CD8-positive, alpha-beta memory T cell (primary cell): ENCODE data around the gene MACF1. TPM values are rescaled to one million over a fixed set of nuclear protein-coding genes. Genes with fewer than 3 reads are reported as not detected.
"Not testable (repeated sequence)": the region's sequence is repeated elsewhere in the genome, so short reads cannot be mapped to it uniquely, and the experiment has no call there.

ENCODE experiments used
- CTCF ChIA-PET: fragments of 350-600 bp; sonication (Branson Sonifier 250); formaldehyde crosslinking; loops from one replicate; lab custom pipeline; 2021; ENCODE audit warnings: antibody characterized with exemption; lab: Charles Lee
- POLR2A ChIA-PET: fragments of 350-600 bp; sonication (Branson Sonifier 250); formaldehyde crosslinking; loops from one replicate; lab custom pipeline; 2021; ENCODE audit warnings: antibody characterized with exemption; lab: Charles Lee
- DNase-seq, 5 donors: peaks; one replicate each; pipeline versions ENCODE4 v3.0.0 to v3.0.0-alpha.2; 2020 to 2022; ENCODE audit warnings: mixed read lengths in 1 of 5
- H3K27ac ChIP-seq: one replicate; pipeline ENCODE4 v1.7.0; 2013; ENCODE audit warnings: low read depth, mild to moderate bottlenecking, low read length, moderate library complexity
- H3K27me3 ChIP-seq: 2 replicates; pipeline ENCODE4 v1.7.0; 2013; ENCODE audit warnings: low read length, mild to moderate bottlenecking; ENCODE audit not compliant: insufficient read depth, poor library complexity, severe bottlenecking
- H3K36me3 ChIP-seq: 2 replicates; pipeline ENCODE4 v1.7.0; 2013; ENCODE audit warnings: mild to moderate bottlenecking, low read length, moderate library complexity; ENCODE audit not compliant: insufficient read depth
- H3K4me1 ChIP-seq: 2 replicates; pipeline ENCODE4 v1.7.0; 2013; ENCODE audit warnings: mild to moderate bottlenecking, low read length, moderate library complexity; ENCODE audit not compliant: insufficient read depth
- H3K4me3 ChIP-seq: 2 replicates; pipeline ENCODE4 v1.7.0; 2013; ENCODE audit warnings: mild to moderate bottlenecking, low read length
- H3K9me3 ChIP-seq: 2 replicates; pipeline ENCODE4 v1.7.0; 2013; ENCODE audit warnings: mild to moderate bottlenecking, low read length
- H3K27ac Mint-ChIP-seq, 8 donors: one replicate each; pipeline ENCODE4 v1.8.0; 2020 to 2021; ENCODE audit warnings: mixed read lengths in 8 of 8, mild to moderate bottlenecking in 6 of 8, inconsistent platforms in 3 of 8, moderate library complexity in 3 of 8
- H3K27me3 Mint-ChIP-seq, 2 donors: one replicate each; pipeline ENCODE4 v1.8.0; 2020 to 2021; ENCODE audit warnings: mixed read lengths in 2 of 2, mild to moderate bottlenecking in 1 of 2, moderate library complexity in 1 of 2
- H3K36me3 Mint-ChIP-seq, 3 donors: one replicate each; pipeline ENCODE4 v1.8.0; 2020 to 2021; ENCODE audit warnings: mixed read lengths in 3 of 3, inconsistent platforms in 1 of 3, mild to moderate bottlenecking in 1 of 3
- H3K4me1 Mint-ChIP-seq, 3 donors: one replicate each; pipeline ENCODE4 v1.8.0; 2020 to 2021; ENCODE audit warnings: mixed read lengths in 3 of 3, inconsistent platforms in 1 of 3, mild to moderate bottlenecking in 1 of 3
- H3K4me3 Mint-ChIP-seq, 7 donors: one replicate each; pipeline ENCODE4 v1.8.0; 2020 to 2021; ENCODE audit warnings: mixed read lengths in 7 of 7, mild to moderate bottlenecking in 6 of 7, moderate library complexity in 4 of 7, inconsistent platforms in 2 of 7
- H3K9me3 Mint-ChIP-seq, 5 donors: one replicate each; pipeline ENCODE4 v1.8.0; 2020 to 2022; ENCODE audit warnings: mixed read lengths in 5 of 5, mild to moderate bottlenecking in 3 of 5, moderate library complexity in 2 of 5, inconsistent platforms in 1 of 5
- polyA plus RNA-seq: library from polyadenylated mRNA; unstranded; fragments of 300-500 nt; fragmentation: Illumina TruSeq; gene quantifications from one replicate; pipeline ENCODE4 v1.2.3, GENCODE V29; 2021
- total RNA-seq, 2 experiments: library from RNA; stranded (reverse); gene quantifications; one replicate each; pipeline ENCODE4 v1.2.3, GENCODE V29; 2021

MACF1 gene
- total and polyA plus RNA-seq, 3 experiments from 2014 or later = 87.6 to 154 (median 151) TPM

GRCh38 chr1:39498096-39498710 lies 293.7 kb downstream of the MACF1 start:
- H3K36me3 Mint-ChIP-seq, CTCF ChIA-PET, H3K9me3 ChIP-seq, H3K4me1 Mint-ChIP-seq, H3K9me3 Mint-ChIP-seq, H3K4me3 Mint-ChIP-seq, H3K4me3 ChIP-seq, DNase-seq, H3K4me1 ChIP-seq, POLR2A ChIA-PET, H3K27ac ChIP-seq, H3K36me3 ChIP-seq: not testable (repeated sequence)
- peaks cover 6 to 21% of the 10 kb centered on the region in 2 donors for H3K27me3 Mint-ChIP-seq
- peak overlapping the region in 1 of 8 donors; percentile 40 for H3K27ac Mint-ChIP-seq
- peaks cover 11% of the 10 kb centered on the region for H3K27me3 ChIP-seq

GRCh38 chr1:39498821-39499220 lies 294.3 kb downstream of the MACF1 start:
- H3K36me3 Mint-ChIP-seq, H3K4me1 Mint-ChIP-seq, H3K9me3 ChIP-seq, H3K4me3 Mint-ChIP-seq, H3K4me3 ChIP-seq, H3K36me3 ChIP-seq, H3K27ac Mint-ChIP-seq, CTCF ChIA-PET, POLR2A ChIA-PET, H3K9me3 Mint-ChIP-seq, H3K27ac ChIP-seq, DNase-seq, H3K27me3 ChIP-seq, H3K4me1 ChIP-seq: not testable (repeated sequence)
- peaks cover 3 to 14% of the 10 kb centered on the region in 2 donors for H3K27me3 Mint-ChIP-seq

- DNase-seq = no peak
- Mint-ChIP-seq H3K27me3 (peaks cover 3 to 6% of the 10 kb centered on the region in 2 donors), H3K4me1 (no peaks in the 10 kb centered on the region), H3K4me3 (no peak overlapping the region), H3K9me3 (no peaks in the 10 kb centered on the region), H3K27ac (no peak overlapping the region), H3K36me3 (no peaks in the 10 kb centered on the region)
- POLR2A ChIA-PET = no interaction called here
- Histone ChIP-seq H3K36me3 (no peaks in the 10 kb centered on the region), H3K4me1 (no peaks in the 10 kb centered on the region), H3K27ac (no peak overlapping the region), H3K4me3 (no peak overlapping the region), H3K9me3 (no peaks in the 10 kb centered on the region), H3K27me3 (peaks cover 3% of the 10 kb centered on the region)
- CTCF ChIA-PET = no interaction called here
These were observed 295.2 kb downstream of the MACF1 start for GRCh38 chr1:39499668-39500067.

GRCh38 chr1:39500862-39501389 lies 296.4 kb downstream of the MACF1 start:
- Mint-ChIP-seq H3K4me1 (no peaks in the 10 kb centered on the region), H3K27me3 (peaks cover 3 to 6% of the 10 kb centered on the region in 2 donors), H3K4me3 (no peak overlapping the region), H3K27ac (peak overlapping the region in 1 of 8 donors; percentile 77), H3K9me3 (no peaks in the 10 kb centered on the region), H3K36me3 (no peaks in the 10 kb centered on the region)
- Histone ChIP-seq H3K36me3 (no peaks in the 10 kb centered on the region), H3K27ac (no peak overlapping the region), H3K9me3 (no peaks in the 10 kb centered on the region), H3K4me1 (no peaks in the 10 kb centered on the region), H3K4me3 (no peak overlapping the region), H3K27me3 (peaks cover 3% of the 10 kb centered on the region)
- CTCF ChIA-PET = no interaction called here
- POLR2A ChIA-PET = no interaction called here
- no peak for DNase-seq

- Mint-ChIP-seq H3K9me3 (no peaks in the 10 kb centered on the region), H3K27me3 (peaks cover 3 to 4% of the 10 kb centered on the region in 2 donors), H3K4me1 (no peaks in the 10 kb centered on the region), H3K36me3 (no peaks in the 10 kb centered on the region), H3K4me3 (no peak overlapping the region), H3K27ac (peak overlapping the region in 1 of 8 donors; percentile 75)
- ChIA-PET CTCF (no interaction called here), POLR2A (no interaction called here)
- no peaks in the 10 kb centered on the region for H3K36me3 ChIP-seq
- H3K4me3 ChIP-seq = no peak overlapping the region
- no peak overlapping the region for H3K27ac ChIP-seq
- no peak for DNase-seq
- H3K4me1 ChIP-seq = no peaks in the 10 kb centered on the region
- no peaks in the 10 kb centered on the region for H3K9me3 ChIP-seq
- peaks cover 3% of the 10 kb centered on the region for H3K27me3 ChIP-seq
These were observed 297.2 kb downstream of the MACF1 start for GRCh38 chr1:39501666-39502065.

GRCh38 chr1:39504436-39504835 lies 299.9 kb downstream of the MACF1 start:
- H3K27ac Mint-ChIP-seq, H3K27me3 Mint-ChIP-seq, H3K9me3 ChIP-seq, H3K36me3 Mint-ChIP-seq, H3K36me3 ChIP-seq, H3K27ac ChIP-seq, H3K4me3 ChIP-seq, H3K4me1 ChIP-seq, H3K27me3 ChIP-seq, CTCF ChIA-PET, H3K4me3 Mint-ChIP-seq, H3K9me3 Mint-ChIP-seq, POLR2A ChIA-PET, DNase-seq, H3K4me1 Mint-ChIP-seq: not testable (repeated sequence)

- no peak overlapping the region for H3K4me3 Mint-ChIP-seq
- DNase-seq = no peak
- H3K27ac ChIP-seq = no peak overlapping the region
- H3K27ac Mint-ChIP-seq = no peak overlapping the region
- H3K9me3 Mint-ChIP-seq = no peaks in the 10 kb centered on the region
- peaks cover 0 to 4% of the 10 kb centered on the region in 2 donors for H3K27me3 Mint-ChIP-seq
- no peaks in the 10 kb centered on the region for H3K9me3 ChIP-seq
- no peaks in the 10 kb centered on the region for H3K36me3 ChIP-seq
- H3K36me3 Mint-ChIP-seq = no peaks in the 10 kb centered on the region
- ChIA-PET CTCF (no interaction called here), POLR2A (no interaction called here)
- H3K27me3 ChIP-seq = no peaks in the 10 kb centered on the region
- H3K4me3 ChIP-seq = no peak overlapping the region
- H3K4me1 Mint-ChIP-seq = peaks cover 8 to 13% (median 11%) of the 10 kb centered on the region in 3 donors
- no peaks in the 10 kb centered on the region for H3K4me1 ChIP-seq
These were observed 300.8 kb downstream of the MACF1 start for GRCh38 chr1:39505289-39505688.

- no peak overlapping the region for H3K27ac ChIP-seq
- Mint-ChIP-seq H3K9me3 (no peaks in the 10 kb centered on the region), H3K36me3 (no peaks in the 10 kb centered on the region), H3K4me1 (peaks cover 8 to 14% (median 13%) of the 10 kb centered on the region in 3 donors), H3K4me3 (peak overlapping the region in 1 of 7 donors; percentile 32), H3K27ac (no peak overlapping the region), H3K27me3 (peaks cover 0 to 4% of the 10 kb centered on the region in 2 donors)
- H3K27me3 ChIP-seq = no peaks in the 10 kb centered on the region
- H3K4me3 ChIP-seq = no peak overlapping the region
- H3K36me3 ChIP-seq = no peaks in the 10 kb centered on the region
- CTCF ChIA-PET = no interaction called here
- DNase-seq = no peak
- no peaks in the 10 kb centered on the region for H3K9me3 ChIP-seq
- H3K4me1 ChIP-seq = no peaks in the 10 kb centered on the region
- POLR2A ChIA-PET = no interaction called here
These were observed 302.9 kb downstream of the MACF1 start for GRCh38 chr1:39507230-39507928.
